GM19324 (cell line): ENCODE results near the gene MAGEB17.
"Not testable (repeated sequence)": the region's sequence is repeated elsewhere in the genome, so short reads cannot be mapped to it uniquely, and the experiment has no call there.

Source experiments
- ATAC-seq: cut with Tn5 transposase; IDR thresholded peaks from one replicate; pipeline ENCODE4 v1.9.1; 2021; ENCODE audit warnings: mild to moderate bottlenecking, moderate library complexity; ENCODE audit not compliant: unreplicated experiment, low FRiP score

The MAGEB17 gene

GRCh38 chrX:16155581-16156096, 11.6 kb upstream of the MAGEB17 start:
- no peak for ATAC-seq

- ATAC-seq: no peak
Measured at GRCh38 chrX:16156692-16157331, 10.5 kb upstream of the MAGEB17 start.

GRCh38 chrX:16160729-16161128, 6.6 kb upstream of the MAGEB17 start:
- no peak for ATAC-seq

GRCh38 chrX:16161173-16161572, 6.1 kb upstream of the MAGEB17 start:
- ATAC-seq: not testable (repeated sequence)

GRCh38 chrX:16162391-16162790, 4.9 kb upstream of the MAGEB17 start:
- ATAC-seq: no peak

- no peak for ATAC-seq
Measured at GRCh38 chrX:16164748-16165147, 2.5 kb upstream of the MAGEB17 start.

GRCh38 chrX:16171039-16171438, 3.8 kb downstream of the MAGEB17 start:
- ATAC-seq: no peak

GRCh38 chrX:16171944-16172343, 4.7 kb downstream of the MAGEB17 start:
- no peak for ATAC-seq

- ATAC-seq: no peak
Measured at GRCh38 chrX:16172391-16172790, 5.1 kb downstream of the MAGEB17 start.

- no peak for ATAC-seq
Measured at GRCh38 chrX:16175329-16176061, 8.2 kb downstream of the MAGEB17 start.

- no peak for ATAC-seq
Measured at GRCh38 chrX:16177260-16177659, 10.0 kb downstream of the MAGEB17 start.

GRCh38 chrX:16183843-16184242, 16.6 kb downstream of the MAGEB17 start:
- ATAC-seq: not testable (repeated sequence)

GRCh38 chrX:16185725-16186136, 18.4 kb downstream of the MAGEB17 start:
- peak; percentile 90 for ATAC-seq

- ATAC-seq: no peak
Measured at GRCh38 chrX:16186380-16187007, 19.2 kb downstream of the MAGEB17 start.

GRCh38 chrX:16187024-16187760, 19.9 kb downstream of the MAGEB17 start:
- no peak for ATAC-seq

- no peak for ATAC-seq
Measured at GRCh38 chrX:16188687-16189086, 21.4 kb downstream of the MAGEB17 start.

- ATAC-seq: peak; percentile 66
Measured at GRCh38 chrX:16191605-16192004, 24.3 kb downstream of the MAGEB17 start.

- no peak for ATAC-seq
Measured at GRCh38 chrX:16196829-16197228, 29.5 kb downstream of the MAGEB17 start.

- no peak for ATAC-seq
Measured at GRCh38 chrX:16199343-16199742, 32.1 kb downstream of the MAGEB17 start.

GRCh38 chrX:16202943-16203342, 35.7 kb downstream of the MAGEB17 start:
- no peak for ATAC-seq

GRCh38 chrX:16204538-16204937, 37.3 kb downstream of the MAGEB17 start:
- no peak for ATAC-seq
